A549 (cell line): Measurements from ENCODE around the gene CCL3.
"Not testable (repeated sequence)": the region's sequence is repeated elsewhere in the genome, so short reads cannot be mapped to it uniquely, and the experiment has no call there.

Source experiments
- CBX2 ChIP-seq: fragments of 200-600 bp; sonication (generic); IDR thresholded peaks from 2 replicates; pipeline ENCODE4 v1.6.1; 2016; ENCODE audit warnings: low read depth, mild to moderate bottlenecking, borderline replicate concordance
- CEBPB ChIP-seq, 2 experiments: fragments of >200 bp in 1 of 2; sonication (Bioruptor Twin) in 1 of 2; formaldehyde crosslinking in 1 of 2; IDR thresholded peaks; 2 replicates each; pipeline ENCODE4 v1.6.1; 2012 to 2016
- CHD2 ChIP-seq: fragments of 150-350 bp; IDR thresholded peaks from 2 replicates; pipeline ENCODE4 v1.6.1; 2014; ENCODE audit warnings: low read length; ENCODE audit not compliant: partially characterized antibody
- JUNB ChIP-seq: fragments of >200 bp; sonication (Bioruptor Twin); formaldehyde crosslinking; IDR thresholded peaks from 2 replicates; pipeline ENCODE4 v1.6.1; 2016
- MAFK ChIP-seq: fragments of 450-650 bp; IDR thresholded peaks from 2 replicates; pipeline ENCODE4 v1.6.1; 2014; ENCODE audit not compliant: partially characterized antibody
- POLR2A ChIP-seq: IDR thresholded peaks from 2 replicates; pipeline ENCODE4 v1.6.1; 2012; ENCODE audit warnings: mild to moderate bottlenecking, low read length
- RFX5 ChIP-seq: fragments of 450-650 bp; IDR thresholded peaks from 2 replicates; pipeline ENCODE4 v1.7.1; 2014; ENCODE audit warnings: antibody characterized with exemption, mild to moderate bottlenecking, moderate library complexity
- TF ChIP-seq, protein P1 (sequence below): fragments of >200 bp; sonication (Bioruptor Twin); formaldehyde crosslinking; IDR thresholded peaks from 3 replicates; pipeline ENCODE4 v1.5.1; 2016
- TF ChIP-seq, protein P2 (sequence below): IDR thresholded peaks from 2 replicates; pipeline ENCODE4 v1.6.1; 2012; ENCODE audit warnings: low read depth, borderline replicate concordance
- TF ChIP-seq, protein P3 (sequence below): IDR thresholded peaks from 2 replicates; pipeline ENCODE4 v1.6.1; 2012
- TF ChIP-seq, protein P4 (sequence below): fragments of 200-600 bp; sonication (generic); IDR thresholded peaks from 2 replicates; pipeline ENCODE4 v1.6.1; 2016; ENCODE audit warnings: antibody characterized with exemption, mild to moderate bottlenecking, moderate library complexity

DNA sequence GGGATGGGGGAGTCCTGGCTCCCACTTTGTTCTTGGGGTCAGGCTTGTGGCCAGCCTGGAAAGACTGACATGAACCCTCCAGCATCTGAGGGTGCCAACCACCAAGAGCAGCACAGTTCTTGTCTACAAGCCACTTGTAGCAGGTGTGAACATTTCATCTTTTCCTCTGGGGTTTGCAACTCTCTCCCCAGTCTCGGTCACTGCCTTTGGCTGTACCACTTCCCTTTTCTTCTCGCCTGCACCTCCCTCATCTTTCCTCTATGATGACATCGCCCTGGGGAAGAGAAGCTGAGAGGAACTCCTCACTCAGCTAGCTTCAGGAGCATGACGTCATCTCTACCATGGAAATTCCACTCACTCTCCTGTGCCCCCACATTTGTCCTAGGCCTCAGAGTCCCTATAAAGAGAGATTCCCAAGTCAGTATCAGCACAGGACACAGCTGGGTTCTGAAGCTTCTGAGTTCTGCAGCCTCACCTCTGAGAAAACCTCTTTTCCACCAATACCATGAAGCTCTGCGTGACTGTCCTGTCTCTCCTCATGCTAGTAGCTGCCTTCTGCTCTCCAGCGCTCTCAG lies 13.5 kb upstream of the CCL3 start, which contains the start of gene CCL4:
- TF ChIP-seq CBX2; POLR2A; RFX5; JUNB; MAFK; CHD2; CEBPB (IDR thresholded peaks at IDR 0.05): not testable (repeated sequence)
- TF ChIP-seq, protein P1, sequence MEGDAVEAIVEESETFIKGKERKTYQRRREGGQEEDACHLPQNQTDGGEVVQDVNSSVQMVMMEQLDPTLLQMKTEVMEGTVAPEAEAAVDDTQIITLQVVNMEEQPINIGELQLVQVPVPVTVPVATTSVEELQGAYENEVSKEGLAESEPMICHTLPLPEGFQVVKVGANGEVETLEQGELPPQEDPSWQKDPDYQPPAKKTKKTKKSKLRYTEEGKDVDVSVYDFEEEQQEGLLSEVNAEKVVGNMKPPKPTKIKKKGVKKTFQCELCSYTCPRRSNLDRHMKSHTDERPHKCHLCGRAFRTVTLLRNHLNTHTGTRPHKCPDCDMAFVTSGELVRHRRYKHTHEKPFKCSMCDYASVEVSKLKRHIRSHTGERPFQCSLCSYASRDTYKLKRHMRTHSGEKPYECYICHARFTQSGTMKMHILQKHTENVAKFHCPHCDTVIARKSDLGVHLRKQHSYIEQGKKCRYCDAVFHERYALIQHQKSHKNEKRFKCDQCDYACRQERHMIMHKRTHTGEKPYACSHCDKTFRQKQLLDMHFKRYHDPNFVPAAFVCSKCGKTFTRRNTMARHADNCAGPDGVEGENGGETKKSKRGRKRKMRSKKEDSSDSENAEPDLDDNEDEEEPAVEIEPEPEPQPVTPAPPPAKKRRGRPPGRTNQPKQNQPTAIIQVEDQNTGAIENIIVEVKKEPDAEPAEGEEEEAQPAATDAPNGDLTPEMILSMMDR, result not testable (repeated sequence)
- TF ChIP-seq, protein P2, sequence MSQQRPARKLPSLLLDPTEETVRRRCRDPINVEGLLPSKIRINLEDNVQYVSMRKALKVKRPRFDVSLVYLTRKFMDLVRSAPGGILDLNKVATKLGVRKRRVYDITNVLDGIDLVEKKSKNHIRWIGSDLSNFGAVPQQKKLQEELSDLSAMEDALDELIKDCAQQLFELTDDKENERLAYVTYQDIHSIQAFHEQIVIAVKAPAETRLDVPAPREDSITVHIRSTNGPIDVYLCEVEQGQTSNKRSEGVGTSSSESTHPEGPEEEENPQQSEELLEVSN, result not testable (repeated sequence)
- TF ChIP-seq, protein P3, sequence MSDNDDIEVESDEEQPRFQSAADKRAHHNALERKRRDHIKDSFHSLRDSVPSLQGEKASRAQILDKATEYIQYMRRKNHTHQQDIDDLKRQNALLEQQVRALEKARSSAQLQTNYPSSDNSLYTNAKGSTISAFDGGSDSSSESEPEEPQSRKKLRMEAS, result not testable (repeated sequence)
- TF ChIP-seq, protein P4, sequence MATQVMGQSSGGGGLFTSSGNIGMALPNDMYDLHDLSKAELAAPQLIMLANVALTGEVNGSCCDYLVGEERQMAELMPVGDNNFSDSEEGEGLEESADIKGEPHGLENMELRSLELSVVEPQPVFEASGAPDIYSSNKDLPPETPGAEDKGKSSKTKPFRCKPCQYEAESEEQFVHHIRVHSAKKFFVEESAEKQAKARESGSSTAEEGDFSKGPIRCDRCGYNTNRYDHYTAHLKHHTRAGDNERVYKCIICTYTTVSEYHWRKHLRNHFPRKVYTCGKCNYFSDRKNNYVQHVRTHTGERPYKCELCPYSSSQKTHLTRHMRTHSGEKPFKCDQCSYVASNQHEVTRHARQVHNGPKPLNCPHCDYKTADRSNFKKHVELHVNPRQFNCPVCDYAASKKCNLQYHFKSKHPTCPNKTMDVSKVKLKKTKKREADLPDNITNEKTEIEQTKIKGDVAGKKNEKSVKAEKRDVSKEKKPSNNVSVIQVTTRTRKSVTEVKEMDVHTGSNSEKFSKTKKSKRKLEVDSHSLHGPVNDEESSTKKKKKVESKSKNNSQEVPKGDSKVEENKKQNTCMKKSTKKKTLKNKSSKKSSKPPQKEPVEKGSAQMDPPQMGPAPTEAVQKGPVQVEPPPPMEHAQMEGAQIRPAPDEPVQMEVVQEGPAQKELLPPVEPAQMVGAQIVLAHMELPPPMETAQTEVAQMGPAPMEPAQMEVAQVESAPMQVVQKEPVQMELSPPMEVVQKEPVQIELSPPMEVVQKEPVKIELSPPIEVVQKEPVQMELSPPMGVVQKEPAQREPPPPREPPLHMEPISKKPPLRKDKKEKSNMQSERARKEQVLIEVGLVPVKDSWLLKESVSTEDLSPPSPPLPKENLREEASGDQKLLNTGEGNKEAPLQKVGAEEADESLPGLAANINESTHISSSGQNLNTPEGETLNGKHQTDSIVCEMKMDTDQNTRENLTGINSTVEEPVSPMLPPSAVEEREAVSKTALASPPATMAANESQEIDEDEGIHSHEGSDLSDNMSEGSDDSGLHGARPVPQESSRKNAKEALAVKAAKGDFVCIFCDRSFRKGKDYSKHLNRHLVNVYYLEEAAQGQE, result not testable (repeated sequence)
